ENCODE results near the gene CP.

DNA sequence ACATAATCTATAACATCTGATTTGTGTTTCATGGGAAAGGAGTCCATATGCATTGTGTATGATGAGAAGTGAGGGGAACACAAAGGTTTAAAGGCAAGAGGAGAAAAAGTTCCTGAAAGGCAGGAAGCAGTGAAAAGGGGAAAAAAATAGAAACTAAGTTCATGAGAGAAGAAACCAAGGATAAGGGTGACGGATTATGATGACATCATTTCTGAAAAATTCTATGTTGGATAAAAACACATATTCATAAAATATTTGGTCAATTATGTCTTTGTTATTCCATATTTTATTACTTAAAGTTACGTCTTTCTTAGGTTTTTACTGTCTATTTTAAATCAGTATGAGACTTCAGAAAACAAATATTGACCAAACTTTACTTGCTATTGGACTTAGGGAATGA, 48.6 kb upstream of the CP start:
- TF ChIP-seq EZH2 (IDR thresholded peaks at IDR 0.05; ENCODE audit: borderline replicate concordance, low read depth, low read length, severe bottlenecking) = no peak
- TF ChIP-seq, protein P1, sequence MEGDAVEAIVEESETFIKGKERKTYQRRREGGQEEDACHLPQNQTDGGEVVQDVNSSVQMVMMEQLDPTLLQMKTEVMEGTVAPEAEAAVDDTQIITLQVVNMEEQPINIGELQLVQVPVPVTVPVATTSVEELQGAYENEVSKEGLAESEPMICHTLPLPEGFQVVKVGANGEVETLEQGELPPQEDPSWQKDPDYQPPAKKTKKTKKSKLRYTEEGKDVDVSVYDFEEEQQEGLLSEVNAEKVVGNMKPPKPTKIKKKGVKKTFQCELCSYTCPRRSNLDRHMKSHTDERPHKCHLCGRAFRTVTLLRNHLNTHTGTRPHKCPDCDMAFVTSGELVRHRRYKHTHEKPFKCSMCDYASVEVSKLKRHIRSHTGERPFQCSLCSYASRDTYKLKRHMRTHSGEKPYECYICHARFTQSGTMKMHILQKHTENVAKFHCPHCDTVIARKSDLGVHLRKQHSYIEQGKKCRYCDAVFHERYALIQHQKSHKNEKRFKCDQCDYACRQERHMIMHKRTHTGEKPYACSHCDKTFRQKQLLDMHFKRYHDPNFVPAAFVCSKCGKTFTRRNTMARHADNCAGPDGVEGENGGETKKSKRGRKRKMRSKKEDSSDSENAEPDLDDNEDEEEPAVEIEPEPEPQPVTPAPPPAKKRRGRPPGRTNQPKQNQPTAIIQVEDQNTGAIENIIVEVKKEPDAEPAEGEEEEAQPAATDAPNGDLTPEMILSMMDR (IDR thresholded peaks at IDR 0.05; ENCODE audit: borderline replicate concordance, extremely low read depth, low read length, poor library complexity, severe bottlenecking) = no peak

Data from DND-41 (cell line).